Ramos (cell line): Measurements from ENCODE around the gene NME9.

ENCODE experiments used
- in situ Hi-C: fragments of 300-500 bp; cut with MboI; formaldehyde crosslinking; loops from one replicate; pipeline ENCODE4 v1.14.3; 2022; ENCODE audit warnings: low sequenced_read_pairs; ENCODE audit not compliant: unreplicated experiment

NME9 gene

GRCh38 chr3:138364356-138365252 is 35.0 kb upstream of the NME9 start:
- in situ Hi-C loops: no loop called here

GRCh38 chr3:138363322-138363721 is 33.7 kb upstream of the NME9 start:
- in situ Hi-C loops: no loop called here

- in situ Hi-C loops: no loop called here
Observed at GRCh38 chr3:138362538-138362937, 32.9 kb upstream of the NME9 start.

- in situ Hi-C loops: no loop called here
Observed at GRCh38 chr3:138361561-138361971, 31.9 kb upstream of the NME9 start.

- in situ Hi-C loops: no loop called here
Observed at GRCh38 chr3:138360869-138361525, 31.3 kb upstream of the NME9 start.

GRCh38 chr3:138359919-138360868 is 30.5 kb upstream of the NME9 start:
- in situ Hi-C loops: no loop called here

GRCh38 chr3:138359148-138359918 is 29.7 kb upstream of the NME9 start:
- in situ Hi-C loops: no loop called here

- in situ Hi-C loops: no loop called here
Observed at GRCh38 chr3:138356730-138357405, 27.2 kb upstream of the NME9 start.

- in situ Hi-C loops: no loop called here
Observed at GRCh38 chr3:138355071-138355470, 25.4 kb upstream of the NME9 start.

- in situ Hi-C loops: no loop called here
Observed at GRCh38 chr3:138354376-138354775, 24.7 kb upstream of the NME9 start.

GRCh38 chr3:138351916-138352550 is 22.4 kb upstream of the NME9 start:
- in situ Hi-C loops: no loop called here

GRCh38 chr3:138351151-138351550 is 21.5 kb upstream of the NME9 start:
- in situ Hi-C loops: no loop called here

- in situ Hi-C loops: no loop called here
Observed at GRCh38 chr3:138349926-138350665, 20.4 kb upstream of the NME9 start.

- in situ Hi-C loops: no loop called here
Observed at GRCh38 chr3:138348754-138349739, 19.4 kb upstream of the NME9 start.

GRCh38 chr3:138347960-138348753 is 18.5 kb upstream of the NME9 start, which contains the start of gene MRAS:
Gene MRAS, plus strand, starts transcription at chr3:138348579. Its CDS starts 24,305 bp downstream, at chr3:138372884.
- in situ Hi-C loops: no loop called here

GRCh38 chr3:138344754-138345153 is 15.1 kb upstream of the NME9 start:
- in situ Hi-C loops: no loop called here
